GM12878 (cell line): ENCODE results near the gene TTC39C. TPM values are rescaled to one million over a fixed set of nuclear protein-coding genes. Genes with fewer than 3 reads are reported as not detected.
A peak's percentile ranks its signal among the peaks of the same experiment; 100 is the strongest.

Experiments used
- CEBPB ChIP-seq, 2 experiments: fragments of 150-350 bp in 1 of 2; IDR thresholded peaks; 2 replicates each; pipeline ENCODE4 v1.6.1; 2012 to 2014; ENCODE audit warnings: low read depth in 2 of 2, low read length in 2 of 2, borderline replicate concordance in 1 of 2, inconsistent platforms in 1 of 2
- FOS ChIP-seq: IDR thresholded peaks from 3 replicates; pipeline ENCODE4 v1.6.1; 2011; ENCODE audit warnings: borderline replicate concordance; ENCODE audit not compliant: insufficient read length; ENCODE audit errors: extremely low read depth
- IRF3 ChIP-seq: fragments of 450-650 bp; IDR thresholded peaks from 2 replicates; pipeline ENCODE4 v1.6.1; 2014; ENCODE audit warnings: mild to moderate bottlenecking
- LARP7 ChIP-seq: fragments of 450-650 bp; IDR thresholded peaks from 2 replicates; pipeline ENCODE4 v1.6.1; 2017; ENCODE audit warnings: mild to moderate bottlenecking
- SIN3A ChIP-seq: IDR thresholded peaks from 2 replicates; pipeline ENCODE4 v1.6.1; 2012; ENCODE audit warnings: low read depth, low read length, improper control_type of control experiment
- SPI1 ChIP-seq: IDR thresholded peaks from 2 replicates; pipeline ENCODE4 v1.6.1; 2011; ENCODE audit warnings: low read depth, mild to moderate bottlenecking, low read length, moderate library complexity, borderline replicate concordance; ENCODE audit not compliant: insufficient read depth
- SRF ChIP-seq, 2 experiments: IDR thresholded peaks; 2 replicates each; pipeline ENCODE4 v1.6.1; 2011; ENCODE audit warnings: low read depth in 2 of 2, low read length in 2 of 2, mild to moderate bottlenecking in 1 of 2, moderate library complexity in 1 of 2
- WRNIP1 ChIP-seq: IDR thresholded peaks from 2 replicates; pipeline ENCODE4 v1.6.1; 2011; ENCODE audit warnings: low read depth, low read length, improper control_type of control experiment, borderline replicate concordance
- ZBTB4 ChIP-seq: fragments of 450-650 bp; formaldehyde crosslinking; IDR thresholded peaks from 2 replicates; pipeline ENCODE4 v1.4.0; 2022; ENCODE audit warnings: mild to moderate bottlenecking, moderate library complexity
- polyA plus RNA-seq, 11 experiments: library from polyadenylated mRNA; depleted of rRNA in 4 of 11; unstranded in 6 of 11; stranded (reverse) in 5 of 11; fragments of >200 nt; fragmentation: Nextera tagmentation in 4 of 11; fragmentation: Illumina TruSeq in 1 of 11; extraction: Ambion mirVana in 4 of 11; extraction: Trizol in 1 of 11; gene quantifications; 1 replicate in 1 of 11; 2 replicates in 10 of 11; pipeline versions ENCODE4 v1.2.1 to v1.2.3, GENCODE V29; 2011 to 2016; ENCODE audit warnings: inconsistent platforms in 2 of 11, missing spikeins in 2 of 11, low read depth in 1 of 11
- total RNA-seq, 4 experiments: library from RNA; depleted of rRNA in 3 of 4; stranded (reverse); fragments of >200 nt in 3 of 4; fragmentation: Illumina TruSeq in 1 of 4; extraction: Trizol in 1 of 4; gene quantifications; 2 replicates each; pipeline versions ENCODE4 v1.2.1 to v1.2.3, GENCODE V29; 2013 to 2021
- TF ChIP-seq, protein P1 (sequence below): fragments of 450-650 bp; formaldehyde crosslinking; IDR thresholded peaks from 2 replicates; pipeline ENCODE4 v1.5.0; 2022; ENCODE audit warnings: mild to moderate bottlenecking, missing genetic modification characterization
- TF ChIP-seq, protein P2 (sequence below): fragments of 450-650 bp; IDR thresholded peaks from 2 replicates; pipeline ENCODE4 v1.6.1; 2017; ENCODE audit warnings: mild to moderate bottlenecking, low read depth, inconsistent platforms; ENCODE audit not compliant: poor library complexity, severe bottlenecking
- TF ChIP-seq, protein P3 (sequence below): fragments of 150-350 bp; IDR thresholded peaks from 2 replicates; pipeline ENCODE4 v1.6.1; 2016; ENCODE audit warnings: low read depth, low read length
- TF ChIP-seq, protein P4 (sequence below): IDR thresholded peaks from 2 replicates; pipeline ENCODE4 v1.6.1; 2011; ENCODE audit warnings: low read depth, low read length, improper control_type of control experiment, borderline replicate concordance

Gene TTC39C
- total and polyA plus RNA-seq, 10 of the 15 experiments (the other 5 are each of a cell fraction or from before 2014, with no cell fraction given): 21.1 to 91.0 (median 64.8) TPM

GRCh38 chr18:24019641-24020331 is 5.2 kb downstream of the TTC39C start (continued):
- TF ChIP-seq ZBTB4 (CRISPR knock-in tag) (no peak), FOS (no peak), LARP7 (no peak), CEBPB (IDR thresholded peaks at IDR 0.05; ENCODE audit: borderline replicate concordance in 1 of 2, low read depth in 2 of 2, low read length in 2 of 2) (no peak), IRF3 (no peak), SRF (IDR thresholded peaks at IDR 0.05; ENCODE audit: low read depth in 2 of 2, low read length in 2 of 2) (peak in 1 of 2 experiments; percentile 75; a peak in 1 of 4 replicates), WRNIP1 (no peak), SIN3A (no peak), SPI1 (peak; percentile 39; the same call in 1 of the 2 replicates)
- TF ChIP-seq, protein P1, sequence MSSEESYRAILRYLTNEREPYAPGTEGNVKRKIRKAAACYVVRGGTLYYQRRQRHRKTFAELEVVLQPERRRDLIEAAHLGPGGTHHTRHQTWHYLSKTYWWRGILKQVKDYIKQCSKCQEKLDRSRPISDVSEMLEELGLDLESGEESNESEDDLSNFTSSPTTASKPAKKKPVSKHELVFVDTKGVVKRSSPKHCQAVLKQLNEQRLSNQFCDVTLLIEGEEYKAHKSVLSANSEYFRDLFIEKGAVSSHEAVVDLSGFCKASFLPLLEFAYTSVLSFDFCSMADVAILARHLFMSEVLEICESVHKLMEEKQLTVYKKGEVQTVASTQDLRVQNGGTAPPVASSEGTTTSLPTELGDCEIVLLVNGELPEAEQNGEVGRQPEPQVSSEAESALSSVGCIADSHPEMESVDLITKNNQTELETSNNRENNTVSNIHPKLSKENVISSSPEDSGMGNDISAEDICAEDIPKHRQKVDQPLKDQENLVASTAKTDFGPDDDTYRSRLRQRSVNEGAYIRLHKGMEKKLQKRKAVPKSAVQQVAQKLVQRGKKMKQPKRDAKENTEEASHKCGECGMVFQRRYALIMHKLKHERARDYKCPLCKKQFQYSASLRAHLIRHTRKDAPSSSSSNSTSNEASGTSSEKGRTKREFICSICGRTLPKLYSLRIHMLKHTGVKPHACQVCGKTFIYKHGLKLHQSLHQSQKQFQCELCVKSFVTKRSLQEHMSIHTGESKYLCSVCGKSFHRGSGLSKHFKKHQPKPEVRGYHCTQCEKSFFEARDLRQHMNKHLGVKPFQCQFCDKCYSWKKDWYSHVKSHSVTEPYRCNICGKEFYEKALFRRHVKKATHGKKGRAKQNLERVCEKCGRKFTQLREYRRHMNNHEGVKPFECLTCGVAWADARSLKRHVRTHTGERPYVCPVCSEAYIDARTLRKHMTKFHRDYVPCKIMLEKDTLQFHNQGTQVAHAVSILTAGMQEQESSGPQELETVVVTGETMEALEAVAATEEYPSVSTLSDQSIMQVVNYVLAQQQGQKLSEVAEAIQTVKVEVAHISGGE: no peak
- TF ChIP-seq, protein P2, sequence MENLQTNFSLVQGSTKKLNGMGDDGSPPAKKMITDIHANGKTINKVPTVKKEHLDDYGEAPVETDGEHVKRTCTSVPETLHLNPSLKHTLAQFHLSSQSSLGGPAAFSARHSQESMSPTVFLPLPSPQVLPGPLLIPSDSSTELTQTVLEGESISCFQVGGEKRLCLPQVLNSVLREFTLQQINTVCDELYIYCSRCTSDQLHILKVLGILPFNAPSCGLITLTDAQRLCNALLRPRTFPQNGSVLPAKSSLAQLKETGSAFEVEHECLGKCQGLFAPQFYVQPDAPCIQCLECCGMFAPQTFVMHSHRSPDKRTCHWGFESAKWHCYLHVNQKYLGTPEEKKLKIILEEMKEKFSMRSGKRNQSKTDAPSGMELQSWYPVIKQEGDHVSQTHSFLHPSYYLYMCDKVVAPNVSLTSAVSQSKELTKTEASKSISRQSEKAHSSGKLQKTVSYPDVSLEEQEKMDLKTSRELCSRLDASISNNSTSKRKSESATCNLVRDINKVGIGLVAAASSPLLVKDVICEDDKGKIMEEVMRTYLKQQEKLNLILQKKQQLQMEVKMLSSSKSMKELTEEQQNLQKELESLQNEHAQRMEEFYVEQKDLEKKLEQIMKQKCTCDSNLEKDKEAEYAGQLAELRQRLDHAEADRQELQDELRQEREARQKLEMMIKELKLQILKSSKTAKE: peak; percentile 92
- TF ChIP-seq, protein P3, sequence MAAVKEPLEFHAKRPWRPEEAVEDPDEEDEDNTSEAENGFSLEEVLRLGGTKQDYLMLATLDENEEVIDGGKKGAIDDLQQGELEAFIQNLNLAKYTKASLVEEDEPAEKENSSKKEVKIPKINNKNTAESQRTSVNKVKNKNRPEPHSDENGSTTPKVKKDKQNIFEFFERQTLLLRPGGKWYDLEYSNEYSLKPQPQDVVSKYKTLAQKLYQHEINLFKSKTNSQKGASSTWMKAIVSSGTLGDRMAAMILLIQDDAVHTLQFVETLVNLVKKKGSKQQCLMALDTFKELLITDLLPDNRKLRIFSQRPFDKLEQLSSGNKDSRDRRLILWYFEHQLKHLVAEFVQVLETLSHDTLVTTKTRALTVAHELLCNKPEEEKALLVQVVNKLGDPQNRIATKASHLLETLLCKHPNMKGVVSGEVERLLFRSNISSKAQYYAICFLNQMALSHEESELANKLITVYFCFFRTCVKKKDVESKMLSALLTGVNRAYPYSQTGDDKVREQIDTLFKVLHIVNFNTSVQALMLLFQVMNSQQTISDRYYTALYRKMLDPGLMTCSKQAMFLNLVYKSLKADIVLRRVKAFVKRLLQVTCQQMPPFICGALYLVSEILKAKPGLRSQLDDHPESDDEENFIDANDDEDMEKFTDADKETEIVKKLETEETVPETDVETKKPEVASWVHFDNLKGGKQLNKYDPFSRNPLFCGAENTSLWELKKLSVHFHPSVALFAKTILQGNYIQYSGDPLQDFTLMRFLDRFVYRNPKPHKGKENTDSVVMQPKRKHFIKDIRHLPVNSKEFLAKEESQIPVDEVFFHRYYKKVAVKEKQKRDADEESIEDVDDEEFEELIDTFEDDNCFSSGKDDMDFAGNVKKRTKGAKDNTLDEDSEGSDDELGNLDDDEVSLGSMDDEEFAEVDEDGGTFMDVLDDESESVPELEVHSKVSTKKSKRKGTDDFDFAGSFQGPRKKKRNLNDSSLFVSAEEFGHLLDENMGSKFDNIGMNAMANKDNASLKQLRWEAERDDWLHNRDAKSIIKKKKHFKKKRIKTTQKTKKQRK: no peak
- TF ChIP-seq, protein P4, sequence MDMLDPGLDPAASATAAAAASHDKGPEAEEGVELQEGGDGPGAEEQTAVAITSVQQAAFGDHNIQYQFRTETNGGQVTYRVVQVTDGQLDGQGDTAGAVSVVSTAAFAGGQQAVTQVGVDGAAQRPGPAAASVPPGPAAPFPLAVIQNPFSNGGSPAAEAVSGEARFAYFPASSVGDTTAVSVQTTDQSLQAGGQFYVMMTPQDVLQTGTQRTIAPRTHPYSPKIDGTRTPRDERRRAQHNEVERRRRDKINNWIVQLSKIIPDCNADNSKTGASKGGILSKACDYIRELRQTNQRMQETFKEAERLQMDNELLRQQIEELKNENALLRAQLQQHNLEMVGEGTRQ: no peak
